ENCODE data around the gene HRC. TPM values are rescaled to one million over a fixed set of nuclear protein-coding genes. Genes with fewer than 3 reads are reported as not detected.

The HRC gene, protein sequence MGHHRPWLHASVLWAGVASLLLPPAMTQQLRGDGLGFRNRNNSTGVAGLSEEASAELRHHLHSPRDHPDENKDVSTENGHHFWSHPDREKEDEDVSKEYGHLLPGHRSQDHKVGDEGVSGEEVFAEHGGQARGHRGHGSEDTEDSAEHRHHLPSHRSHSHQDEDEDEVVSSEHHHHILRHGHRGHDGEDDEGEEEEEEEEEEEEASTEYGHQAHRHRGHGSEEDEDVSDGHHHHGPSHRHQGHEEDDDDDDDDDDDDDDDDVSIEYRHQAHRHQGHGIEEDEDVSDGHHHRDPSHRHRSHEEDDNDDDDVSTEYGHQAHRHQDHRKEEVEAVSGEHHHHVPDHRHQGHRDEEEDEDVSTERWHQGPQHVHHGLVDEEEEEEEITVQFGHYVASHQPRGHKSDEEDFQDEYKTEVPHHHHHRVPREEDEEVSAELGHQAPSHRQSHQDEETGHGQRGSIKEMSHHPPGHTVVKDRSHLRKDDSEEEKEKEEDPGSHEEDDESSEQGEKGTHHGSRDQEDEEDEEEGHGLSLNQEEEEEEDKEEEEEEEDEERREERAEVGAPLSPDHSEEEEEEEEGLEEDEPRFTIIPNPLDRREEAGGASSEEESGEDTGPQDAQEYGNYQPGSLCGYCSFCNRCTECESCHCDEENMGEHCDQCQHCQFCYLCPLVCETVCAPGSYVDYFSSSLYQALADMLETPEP
- total RNA-seq: 0.32 TPM in 1 of 2 replicates, not detected in the other

GRCh38 chr19:49155005-49155819, at the start of gene HRC:
TSS of gene HRC (minus strand) at chr19:49155396. CDS start at chr19:49155237, 159 bp downstream.

DNA sequence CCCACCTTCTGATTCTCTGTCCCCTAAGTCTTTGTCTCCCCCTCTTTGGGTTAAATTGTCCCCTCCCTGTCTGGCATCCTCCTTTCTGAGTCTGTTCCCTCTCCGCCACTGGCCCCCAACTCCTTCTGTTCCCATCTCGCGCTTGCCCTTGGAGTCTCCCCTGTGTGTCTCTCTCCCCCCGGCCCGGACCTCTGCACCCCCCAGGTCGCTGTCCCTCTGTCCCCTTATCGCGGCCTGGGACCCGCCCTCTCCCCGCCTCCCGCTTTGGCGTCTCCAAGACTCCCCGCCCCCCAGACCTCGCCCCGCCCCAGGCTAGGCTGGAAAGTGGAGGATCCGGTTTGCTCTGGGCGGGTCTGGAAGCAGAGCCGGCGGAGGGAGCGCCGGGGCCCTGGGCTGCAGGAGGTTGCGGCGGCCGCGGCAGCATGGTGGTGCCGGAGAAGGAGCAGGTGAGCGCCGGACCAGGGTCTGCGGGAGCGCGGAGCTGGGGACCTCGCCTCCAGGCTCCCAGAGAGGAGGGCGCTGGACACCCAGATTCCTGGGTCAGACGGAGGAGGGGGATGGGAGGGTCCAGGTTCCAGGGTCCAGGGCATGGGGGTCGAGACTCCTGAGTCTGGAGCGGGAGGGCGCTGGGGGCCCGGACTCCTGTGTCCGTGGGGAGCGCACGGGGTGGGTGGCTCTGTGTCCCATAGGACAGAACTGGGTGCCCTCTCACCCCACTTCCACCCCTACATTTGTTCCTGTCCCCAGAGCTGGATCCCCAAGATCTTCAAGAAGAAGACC, 2.4 kb upstream of the HRC start, which contains the start of gene TRPM4:
TRPM4 (plus strand) TSS at position 348 of the 780 bp plus-strand sequence; CDS start at position 423, 75 bp downstream.

DNA sequence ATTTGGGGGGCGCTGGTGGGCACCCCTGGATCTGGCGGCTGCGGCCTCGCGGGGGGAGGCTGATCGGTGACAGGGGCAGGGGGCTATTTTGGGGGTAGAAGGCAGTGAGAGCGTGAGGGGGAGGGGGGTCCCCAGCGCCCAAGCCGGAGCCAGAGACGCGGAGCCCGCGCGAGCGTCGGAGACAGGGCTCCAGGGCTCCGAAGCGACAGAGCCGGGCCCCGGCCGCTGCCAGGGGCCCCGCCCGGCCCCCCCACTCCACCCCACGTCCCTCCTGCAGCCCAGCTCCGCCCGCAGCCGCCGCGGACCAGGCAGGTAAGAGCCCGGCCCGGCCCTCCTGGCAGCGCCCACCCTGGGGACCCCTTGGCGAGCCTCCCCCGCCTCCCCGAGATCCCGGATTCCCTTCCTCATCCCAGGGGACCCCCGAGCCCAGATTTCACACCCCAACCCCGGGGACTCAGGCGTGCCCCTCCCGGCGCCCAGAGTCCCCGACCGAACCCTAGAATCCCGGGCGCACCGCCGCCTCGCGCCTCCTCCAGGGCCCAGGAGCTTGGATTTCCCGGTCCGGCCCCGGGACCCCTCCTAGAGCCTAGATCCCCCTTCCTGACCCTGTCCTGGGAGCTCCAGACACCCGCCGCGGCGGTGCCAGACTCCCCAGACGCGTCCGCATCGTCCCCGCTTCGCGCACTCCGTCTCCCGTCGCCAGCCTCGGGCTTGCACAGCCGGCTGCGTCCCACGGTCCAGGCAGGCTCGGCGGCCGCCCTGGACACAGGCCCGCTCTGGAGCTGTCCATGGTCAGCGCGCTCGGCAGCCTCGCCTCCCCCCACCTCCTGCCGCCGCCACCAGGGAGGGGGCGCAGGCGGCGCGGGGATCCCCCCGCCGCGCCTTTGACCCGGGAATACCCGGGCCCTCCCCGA, 35.5 kb downstream of the HRC start, which contains the start of gene PPFIA3:
PPFIA3 (plus strand) TSS at position 134 of the 914 bp plus-strand sequence. CDS start 8,330 bp downstream, outside the sequence.

GRCh38 chr19:49118565-49119410, 36.4 kb downstream of the HRC start, which contains the start of gene C19orf73:
TSS of gene C19orf73 (minus strand) at chr19:49119143. CDS start at chr19:49119022, 121 bp downstream.

GRCh38 chr19:49113762-49114629, 41.2 kb downstream of the HRC start, which contains the start of gene LIN7B:
TSS of gene LIN7B (plus strand) at chr19:49114370. CDS start at chr19:49114405, 35 bp downstream.

Other genes with a start within 250 kb of the HRC start
- 0.16 TPM in 1 of 2 replicates, not detected in the other for gene DHDH, start 221.7 kb downstream of the HRC start, total RNA-seq
- 111 and 161 TPM in 2 replicates for gene BAX, start 200.5 kb downstream of the HRC start, total RNA-seq
- 4,137 and 8,306 TPM in 2 replicates for gene FTL, start 190.1 kb downstream of the HRC start, total RNA-seq
- 47.3 and 78.4 TPM in 2 replicates for gene GYS1, start 162.1 kb downstream of the HRC start, total RNA-seq
- gene RUVBL2, start 161.5 kb downstream of the HRC start, total RNA-seq: 111 and 241 TPM in 2 replicates
- 0.52 and 1.2 TPM in 2 replicates for gene LHB, start 138.3 kb downstream of the HRC start, total RNA-seq
- gene CGB3, start 131.1 kb downstream of the HRC start, total RNA-seq: 1.3 TPM in 1 of 2 replicates, not detected in the other
- gene CGB2, start 123.5 kb downstream of the HRC start, total RNA-seq: not detected in 2 replicates
- not detected in 2 replicates for gene CGB1, start 118.5 kb downstream of the HRC start, total RNA-seq
- gene CGB5, start 111.5 kb downstream of the HRC start, total RNA-seq: 12.3 TPM in 1 of 2 replicates, not detected in the other
- gene CGB8, start 106.3 kb downstream of the HRC start, total RNA-seq: 0.91 TPM in 1 of 2 replicates, not detected in the other
- gene CGB7, start 97.6 kb downstream of the HRC start, total RNA-seq: 0.40 and 2.7 TPM in 2 replicates
- not detected in 2 replicates for gene NTF4, start 90.6 kb downstream of the HRC start, total RNA-seq
- not detected in 2 replicates for gene KCNA7, start 82.7 kb downstream of the HRC start, total RNA-seq
- 119 and 145 TPM in 2 replicates for gene SNRNP70, start 69.9 kb downstream of the HRC start, total RNA-seq
- gene LIN7B, start 41.0 kb downstream of the HRC start, total RNA-seq: 3.1 and 7.0 TPM in 2 replicates
- gene C19orf73, start 36.3 kb downstream of the HRC start, total RNA-seq: 0.32 and 4.8 TPM in 2 replicates
- gene PPFIA3, start 35.9 kb downstream of the HRC start, total RNA-seq: 2.1 and 8.9 TPM in 2 replicates
- 12.0 and 12.8 TPM in 2 replicates for gene TRPM4, start 2.4 kb upstream of the HRC start, total RNA-seq
- 0.08 TPM in 1 of 2 replicates, not detected in the other for gene SLC6A16, start 169.8 kb upstream of the HRC start, total RNA-seq
- not detected in 2 replicates for gene CD37, start 180.0 kb upstream of the HRC start, total RNA-seq
- 56.4 and 70.2 TPM in 2 replicates for gene TEAD2, start 207.0 kb upstream of the HRC start, total RNA-seq
- gene DKKL1, start 208.5 kb upstream of the HRC start, total RNA-seq: 1.2 and 2.1 TPM in 2 replicates
- not detected in 2 replicates for gene KASH5, start 232.9 kb upstream of the HRC start, total RNA-seq

All from epithelial cell of alveolus of lung (primary cell).